H1 (cell line): ENCODE measurements around the gene SNX6. TPM values are rescaled to one million over a fixed set of nuclear protein-coding genes. Genes with fewer than 3 reads are reported as not detected.
A peak's percentile ranks its signal among the peaks of the same experiment; 100 is the strongest.

Experiments used
- CTCF ChIA-PET: fragments of 300-600 bp; sonication (Branson Sonifier 250); formaldehyde crosslinking; loops from one replicate; lab custom pipeline; 2021; ENCODE audit not compliant: partially characterized antibody; lab: Charles Lee
- POLR2A ChIA-PET: fragments of 300-600 bp; sonication (Branson Sonifier 250); formaldehyde crosslinking; loops from one replicate; lab custom pipeline; 2021; ENCODE audit warnings: inconsistent platforms; ENCODE audit not compliant: partially characterized antibody; lab: Charles Lee
- DNase-seq, 2 experiments: peaks; one replicate each; pipeline versions ENCODE4 v3.0.0 to v3.0.0-alpha.2; 2010 to 2022; ENCODE audit warnings: low spot score in 2 of 2, low read depth in 1 of 2, mixed read lengths in 1 of 2
- FAIRE-seq: peaks from 2 replicates; lab custom pipeline; 2011; peaks lifted over from hg19 to GRCh38; lab: Jason Lieb, UNC
- H2AFZ ChIP-seq: 2 replicates; pipeline ENCODE4 v1.8.1; 2012; ENCODE audit warnings: low read length, inconsistent platforms
- H2AK5ac ChIP-seq: 2 replicates; pipeline ENCODE4 v1.6.1; 2013; ENCODE audit warnings: low read depth, low read length
- H2BK120ac ChIP-seq: replicated peaks from 2 replicates; pipeline ENCODE3; 2013; ENCODE audit warnings: low read depth, low read length, inconsistent platforms
- H2BK12ac ChIP-seq: 2 replicates; pipeline ENCODE4 v1.6.1; 2013; ENCODE audit warnings: low read depth, low read length
- H2BK15ac ChIP-seq: 2 replicates; pipeline ENCODE4 v1.6.1; 2013; ENCODE audit warnings: low read length
- H2BK20ac ChIP-seq: 2 replicates; pipeline ENCODE4 v1.6.1; 2013; ENCODE audit warnings: low read length
- H2BK5ac ChIP-seq: 2 replicates; pipeline ENCODE4 v1.6.1; 2013; ENCODE audit warnings: low read depth, low read length
- H3K14ac ChIP-seq: 2 replicates; pipeline ENCODE4 v1.6.1; 2013; ENCODE audit warnings: inconsistent platforms; ENCODE audit not compliant: insufficient read length
- H3K18ac ChIP-seq: 2 replicates; pipeline ENCODE4 v1.6.1; 2013; ENCODE audit warnings: low read length; ENCODE audit errors: extremely low read depth
- H3K23ac ChIP-seq: 2 replicates; pipeline ENCODE4 v1.6.1; 2013; ENCODE audit warnings: inconsistent platforms; ENCODE audit not compliant: insufficient read length
- H3K23me2 ChIP-seq: 2 replicates; pipeline ENCODE4 v1.6.1; 2013; ENCODE audit warnings: low read depth, low read length
- H3K27ac ChIP-seq: 2 replicates; pipeline ENCODE4 v1.6.1; 2011; ENCODE audit warnings: low read depth, low read length, inconsistent platforms
- H3K27me3 ChIP-seq, 4 experiments: replicated peaks in 1 of 4; 1 replicate in 1 of 4; 2 replicates in 3 of 4; pipeline versions ENCODE4 v1.6.1 to v1.8.1; 2011 to 2013; ENCODE audit warnings: low read length in 3 of 4, mild to moderate bottlenecking in 3 of 4, inconsistent platforms in 2 of 4, mixed read lengths in 2 of 4, moderate library complexity in 1 of 4; ENCODE audit not compliant: control insufficient read depth in 3 of 4, insufficient read depth in 3 of 4; ENCODE audit errors: extremely low read depth in 1 of 4
- H3K36me3 ChIP-seq, 4 experiments: 2 replicates each; pipeline versions ENCODE4 v1.6.1 to v1.8.1; 2011 to 2013; ENCODE audit warnings: mild to moderate bottlenecking in 4 of 4, low read length in 3 of 4, moderate library complexity in 2 of 4, control low read depth in 1 of 4, inconsistent platforms in 1 of 4; ENCODE audit not compliant: insufficient read depth in 4 of 4, control insufficient read depth in 2 of 4
- H3K4ac ChIP-seq: replicated peaks from 2 replicates; pipeline ENCODE3; 2013; ENCODE audit warnings: low read length, low read depth, mixed read lengths, inconsistent platforms; ENCODE audit not compliant: insufficient read length
- H3K4me1 ChIP-seq, 4 experiments: replicated peaks in 1 of 4; 1 replicate in 1 of 4; 2 replicates in 3 of 4; pipeline versions ENCODE4 v1.6.1 to v1.8.1; 2011 to 2013; ENCODE audit warnings: low read length in 3 of 4, inconsistent platforms in 2 of 4, mixed read lengths in 1 of 4; ENCODE audit not compliant: insufficient read depth in 4 of 4, control insufficient read depth in 3 of 4
- H3K4me2 ChIP-seq, 2 experiments: 2 replicates each; pipeline versions ENCODE4 v1.6.1 to v1.8.1; 2011 to 2013; ENCODE audit warnings: low read depth in 2 of 2, low read length in 2 of 2, control low read depth in 1 of 2, inconsistent platforms in 1 of 2, mild to moderate bottlenecking in 1 of 2; ENCODE audit not compliant: insufficient read depth in 1 of 2
- H3K4me3 ChIP-seq, 4 experiments: fragments of 200-600, 300-600 bp in 1 of 4; sonication (generic), shearing (Covaris generic), sonication (Bioruptor Twin) in 1 of 4; 2 replicates each; pipeline versions ENCODE4 v1.5.1 to v1.8.1; 2011 to 2016; ENCODE audit warnings: low read length in 4 of 4, low read depth in 3 of 4, control low read depth in 2 of 4, inconsistent platforms in 2 of 4, mild to moderate bottlenecking in 2 of 4, mixed read lengths in 1 of 4, moderate library complexity in 1 of 4; ENCODE audit not compliant: insufficient read depth in 2 of 4; ENCODE audit errors: extremely low read depth in 1 of 4
- H3K56ac ChIP-seq: replicated peaks from 2 replicates; pipeline ENCODE3; 2013; ENCODE audit warnings: low read depth, mild to moderate bottlenecking, mixed read lengths, low read length, inconsistent platforms; ENCODE audit not compliant: insufficient read length
- H3K79me1 ChIP-seq: 2 replicates; pipeline ENCODE4 v1.6.1; 2013; ENCODE audit warnings: low read depth, low read length, control low read depth
- H3K79me2 ChIP-seq, 2 experiments: 2 replicates each; pipeline versions ENCODE4 v1.6.1 to v1.8.1; 2012 to 2013; ENCODE audit warnings: low read length in 2 of 2, mild to moderate bottlenecking in 2 of 2, inconsistent platforms in 1 of 2; ENCODE audit not compliant: insufficient read depth in 2 of 2, control insufficient read depth in 1 of 2
- H3K9ac ChIP-seq, 4 experiments: replicated peaks in 1 of 4; 1 replicate in 1 of 4; 2 replicates in 3 of 4; pipeline versions ENCODE4 v1.6.1 to v1.8.1; 2011 to 2013; ENCODE audit warnings: low read depth in 3 of 4, low read length in 3 of 4, control low read depth in 2 of 4, mild to moderate bottlenecking in 2 of 4, moderate library complexity in 2 of 4, inconsistent platforms in 1 of 4; ENCODE audit errors: extremely low read depth in 1 of 4
- H3K9me3 ChIP-seq, 2 experiments: 2 replicates each; pipeline versions ENCODE4 v1.6.1 to v1.8.1; 2012 to 2013; ENCODE audit warnings: mild to moderate bottlenecking in 2 of 2, moderate library complexity in 2 of 2, control low read depth in 1 of 2, inconsistent platforms in 1 of 2, low read depth in 1 of 2, low read length in 1 of 2, mixed read lengths in 1 of 2; ENCODE audit not compliant: insufficient read depth in 2 of 2
- H4K20me1 ChIP-seq, 2 experiments: replicated peaks in 1 of 2; 2 replicates each; pipeline versions ENCODE3 to v1.8.1; 2011 to 2013; ENCODE audit warnings: inconsistent platforms in 2 of 2, low read length in 2 of 2, mild to moderate bottlenecking in 1 of 2; ENCODE audit not compliant: insufficient read depth in 2 of 2, control insufficient read depth in 1 of 2
- H4K5ac ChIP-seq: 2 replicates; pipeline ENCODE4 v1.6.1; 2013; ENCODE audit warnings: low read length, low read depth, mixed read lengths, inconsistent platforms; ENCODE audit not compliant: insufficient read length
- H4K8ac ChIP-seq: 2 replicates; pipeline ENCODE4 v1.8.0; 2013; ENCODE audit warnings: mild to moderate bottlenecking, moderate library complexity, low read length, inconsistent platforms; ENCODE audit not compliant: insufficient read depth; ENCODE audit errors: extremely low read depth
- H4K91ac ChIP-seq: replicated peaks from 2 replicates; pipeline ENCODE3; 2013; ENCODE audit warnings: low read length, mixed read lengths, inconsistent platforms; ENCODE audit not compliant: insufficient read length
- POU5F1 ChIP-seq: IDR thresholded peaks from 2 replicates; pipeline ENCODE4 v1.6.1; 2011; ENCODE audit warnings: low read depth, mild to moderate bottlenecking, low read length, moderate library complexity
- SAP30 ChIP-seq: fragments of 300-600 bp; sonication (generic); IDR thresholded peaks from 2 replicates; pipeline ENCODE4 v1.7.1; 2012; ENCODE audit warnings: low read length, moderate library complexity, mild to moderate bottlenecking, inconsistent platforms; ENCODE audit not compliant: insufficient read depth, insufficient replicate concordance
- TBP ChIP-seq: IDR thresholded peaks from 2 replicates; pipeline ENCODE4 v1.6.1; 2011; ENCODE audit warnings: low read depth, low read length, improper control_type of control experiment
- WGBS, 2 experiments: shearing (Covaris generic) in 1 of 2; methylation state at CpG; one replicate each; pipeline versions ENCODE4 v1.1.6 to v1.1.7; 2013 to 2015; ENCODE audit warnings: low lambda C conversion rate in 2 of 2, mixed read lengths in 2 of 2, inconsistent platforms in 1 of 2, low coverage in 1 of 2, missing lambda C conversion rate in 1 of 2; ENCODE audit not compliant: insufficient replicate concordance in 2 of 2, insufficient coverage in 1 of 2, insufficient read length in 1 of 2; ENCODE audit errors: extremely low coverage in 1 of 2, missing lambda C conversion rate in 1 of 2; 5-methylcytosine and 5-hydroxymethylcytosine counted together
- polyA plus RNA-seq, 7 experiments: library from polyadenylated mRNA; depleted of rRNA in 3 of 7; stranded (reverse) in 5 of 7; unstranded in 2 of 7; fragments of >200 nt in 5 of 7; fragments of 200-250 nt in 2 of 7; gene quantifications; 1 replicate in 5 of 7; 2 replicates in 1 of 7; 4 replicates in 1 of 7; pipeline versions ENCODE4 v1.2.1 to v1.2.3, GENCODE V29; 2011 to 2013; ENCODE audit warnings: missing spikeins in 2 of 7, mixed read lengths in 2 of 7
- total RNA-seq: library from RNA; stranded (reverse); fragmentation: NEBNext Ultra II Directional; extraction: Animal tissue kit (Norgen Biotek cat#: 25700); gene quantifications from 2 replicates; pipeline ENCODE4 v1.2.1, GENCODE V29; 2021

Gene SNX6
- total and polyA plus RNA-seq, 2 of the 8 experiments (the other 6 are each of a cell fraction or from before 2014, with no cell fraction given), result 53.4 to 71.1 TPM

DNA sequence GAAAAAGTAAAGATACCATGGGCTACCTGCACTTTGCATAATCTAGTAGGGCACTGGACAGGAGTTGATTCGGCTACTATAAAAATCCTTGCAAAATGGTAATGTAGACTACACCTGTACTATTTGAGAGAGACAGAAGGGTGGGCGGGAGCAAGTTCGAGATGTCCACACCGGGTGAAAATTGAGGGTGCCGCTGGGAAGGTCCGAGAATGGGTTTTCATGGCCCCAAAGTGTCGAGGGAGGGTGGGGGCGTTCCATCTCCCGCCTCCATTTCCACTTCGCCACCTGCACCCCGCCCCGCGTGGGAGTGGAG is 648 bp downstream of the SNX6 start:
- 3% methylated on average over 13 of the region's 13 CpGs; no CpG with 5 or more reads in 1 of the 2 experiments for WGBS, 2 experiments
- H2BK12ac ChIP-seq, result no peak overlapping the region
- no peak for TF ChIP-seq POU5F1
- peak; percentile 6 for TF ChIP-seq SAP30
- 0 out of 2 replicates have a peak, but pooled peaks have one; percentile 10 for TF ChIP-seq TBP
- TF ChIP-seq, all 59 proteins: peak for 2
- Histone ChIP-seq H3K36me3 (no peaks in the 10 kb centered on the region), H3K4ac (no peak overlapping the region), H3K4me3 (peak overlapping the region; percentile 91 to 99 (median 92)), H3K23me2 (peaks cover 4% of the 10 kb centered on the region), H3K4me1 (peaks cover 0 to 2% (median under 1%) of the 10 kb centered on the region in 4 experiments; a peak in 1 of 7 replicates), H3K23ac (no peak overlapping the region), H2BK120ac (no peak overlapping the region), H4K5ac (peak overlapping the region; percentile 4), H4K20me1 (no peaks in the 10 kb centered on the region), H4K91ac (no peak overlapping the region), H3K9ac (peak overlapping the region; percentile 73 to 88 (median 84)), H3K27me3 (no peaks in the 10 kb centered on the region), H2AFZ (peak overlapping the region; percentile 42; the same call in 1 of the 2 replicates), H2BK5ac (0 out of 2 replicates have a peak overlapping the region, but pooled peaks have one; percentile 71), H4K8ac (peak overlapping the region; percentile 96; the same call in 1 of the 2 replicates), H3K79me1 (no peaks in the 10 kb centered on the region), H3K4me2 (peak overlapping the region; percentile 70 to 72), H2BK15ac (no peak overlapping the region), H2BK20ac (no peak overlapping the region), H3K56ac (peak overlapping the region; percentile 93), H3K14ac (no peak overlapping the region), H3K27ac (peak overlapping the region; percentile 86; the same call in 1 of the 2 replicates), H3K9me3 (no peaks in the 10 kb centered on the region), H2AK5ac (no peak overlapping the region), H3K18ac (peak overlapping the region; percentile 87; the same call in 1 of the 2 replicates), H3K79me2 (peaks cover 0 to 17% of the 10 kb centered on the region in 2 experiments; a peak in 1 of 4 replicates)
- ChIA-PET POLR2A (interaction anchor here (1.0 kb wide), 1 partner anchor 18 kb away, joined by 3 read pairs; no protein-coding TSS in a partner anchor), CTCF (no interaction called here)
- FAIRE-seq (no peak), DNase-seq (no peak)
